WTC11 (cell line): ENCODE data around the gene MACF1.

ENCODE experiments used
- CREM ChIP-seq: sonication (generic); formaldehyde crosslinking; IDR thresholded peaks from 2 replicates; pipeline ENCODE4 v1.8.1; 2022; ENCODE audit warnings: mild to moderate bottlenecking, missing genetic modification reagents, moderate library complexity
- ETV6 ChIP-seq: sonication (generic); formaldehyde crosslinking; IDR thresholded peaks from 2 replicates; pipeline ENCODE4 v1.8.1; 2022; ENCODE audit warnings: mild to moderate bottlenecking, missing genetic modification reagents
- GABPB1 ChIP-seq: sonication (generic); formaldehyde crosslinking; IDR thresholded peaks from 2 replicates; pipeline ENCODE4 v1.8.1; 2023; ENCODE audit warnings: mild to moderate bottlenecking, missing genetic modification reagents
- PRRX2 ChIP-seq: fragments of 250-450 bp; sonication (Bioruptor Pico); IDR thresholded peaks from 2 replicates; pipeline ENCODE4 v1.8.0; 2021; ENCODE audit warnings: mild to moderate bottlenecking
- TP53 ChIP-seq: sonication (generic); formaldehyde crosslinking; IDR thresholded peaks from 2 replicates; pipeline ENCODE4 v1.8.1; 2023; ENCODE audit warnings: mild to moderate bottlenecking, missing genetic modification reagents
- ZNF138 ChIP-seq: sonication (generic); formaldehyde crosslinking; conservative IDR thresholded peaks from 2 replicates; pipeline ENCODE4 v1.8.1; 2022; ENCODE audit warnings: mild to moderate bottlenecking, moderate library complexity, missing genetic modification reagents
- ZNF423 ChIP-seq: fragments of 250-450 bp; sonication (Bioruptor Pico); IDR thresholded peaks from 2 replicates; pipeline ENCODE4 v2.1.2; 2022; ENCODE audit warnings: mild to moderate bottlenecking, moderate library complexity
- TF ChIP-seq, protein P1 (sequence below): fragments of 200-600 bp; IDR thresholded peaks from 2 replicates; pipeline ENCODE4 v1.8.0; 2022; ENCODE audit warnings: antibody characterized with exemption
- TF ChIP-seq, protein P2 (sequence below): sonication (generic); formaldehyde crosslinking; IDR thresholded peaks from 2 replicates; pipeline ENCODE4 v1.8.1; 2023; ENCODE audit warnings: mild to moderate bottlenecking, missing genetic modification reagents, borderline replicate concordance
- TF ChIP-seq, protein P3 (sequence below): sonication (generic); formaldehyde crosslinking; IDR thresholded peaks from 2 replicates; pipeline ENCODE4 v1.8.0; 2022; ENCODE audit warnings: mild to moderate bottlenecking, missing genetic modification reagents
- TF ChIP-seq, protein P4 (sequence below): sonication (generic); formaldehyde crosslinking; IDR thresholded peaks from 2 replicates; pipeline ENCODE4 v1.8.0; 2022; ENCODE audit warnings: missing genetic modification reagents
- TF ChIP-seq, protein P5 (sequence below): sonication (generic); formaldehyde crosslinking; IDR thresholded peaks from 2 replicates; pipeline ENCODE4 v1.8.1; 2022; ENCODE audit warnings: mild to moderate bottlenecking, moderate library complexity, missing genetic modification reagents
- TF ChIP-seq, protein P6 (sequence below): sonication (generic); formaldehyde crosslinking; IDR thresholded peaks from 2 replicates; pipeline ENCODE4 v1.8.1; 2023; ENCODE audit warnings: mild to moderate bottlenecking, missing genetic modification reagents, moderate library complexity
- TF ChIP-seq, protein P7 (sequence below): sonication (generic); formaldehyde crosslinking; IDR thresholded peaks from 2 replicates; pipeline ENCODE4 v1.8.0; 2022; ENCODE audit warnings: mild to moderate bottlenecking, missing genetic modification reagents

DNA sequence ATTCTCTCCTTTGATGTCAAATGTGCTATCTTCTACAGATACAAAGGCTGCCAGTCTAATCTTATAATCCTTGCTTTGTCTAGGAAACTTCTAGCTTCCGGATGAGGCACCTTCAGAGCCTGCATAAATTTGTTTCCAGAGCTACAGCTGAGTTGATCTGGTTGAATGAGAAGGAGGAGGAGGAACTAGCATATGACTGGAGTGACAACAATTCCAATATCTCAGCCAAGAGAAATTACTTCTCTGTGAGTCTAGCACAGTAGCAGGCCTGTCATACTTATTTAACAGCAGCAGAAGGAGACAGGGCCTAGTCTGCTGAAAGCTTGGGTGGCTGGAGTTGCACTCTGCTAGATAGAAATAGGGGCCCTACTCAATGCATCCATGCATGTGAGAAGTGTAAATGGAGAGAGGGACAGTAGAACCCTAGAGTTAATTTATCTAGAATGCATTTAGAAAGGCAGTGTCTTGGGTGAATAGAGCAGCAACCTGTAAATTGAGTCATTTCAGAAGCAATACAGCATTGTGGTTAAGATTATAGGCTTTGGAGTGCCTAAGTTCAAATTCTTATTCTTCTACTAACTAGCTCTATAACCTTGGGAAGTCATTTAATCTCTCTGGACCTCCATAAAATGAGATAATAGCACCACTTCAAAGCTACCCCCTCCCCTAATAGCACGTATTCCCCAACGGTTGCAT is 89.0 kb downstream of the MACF1 start:
- TF ChIP-seq, protein P1, sequence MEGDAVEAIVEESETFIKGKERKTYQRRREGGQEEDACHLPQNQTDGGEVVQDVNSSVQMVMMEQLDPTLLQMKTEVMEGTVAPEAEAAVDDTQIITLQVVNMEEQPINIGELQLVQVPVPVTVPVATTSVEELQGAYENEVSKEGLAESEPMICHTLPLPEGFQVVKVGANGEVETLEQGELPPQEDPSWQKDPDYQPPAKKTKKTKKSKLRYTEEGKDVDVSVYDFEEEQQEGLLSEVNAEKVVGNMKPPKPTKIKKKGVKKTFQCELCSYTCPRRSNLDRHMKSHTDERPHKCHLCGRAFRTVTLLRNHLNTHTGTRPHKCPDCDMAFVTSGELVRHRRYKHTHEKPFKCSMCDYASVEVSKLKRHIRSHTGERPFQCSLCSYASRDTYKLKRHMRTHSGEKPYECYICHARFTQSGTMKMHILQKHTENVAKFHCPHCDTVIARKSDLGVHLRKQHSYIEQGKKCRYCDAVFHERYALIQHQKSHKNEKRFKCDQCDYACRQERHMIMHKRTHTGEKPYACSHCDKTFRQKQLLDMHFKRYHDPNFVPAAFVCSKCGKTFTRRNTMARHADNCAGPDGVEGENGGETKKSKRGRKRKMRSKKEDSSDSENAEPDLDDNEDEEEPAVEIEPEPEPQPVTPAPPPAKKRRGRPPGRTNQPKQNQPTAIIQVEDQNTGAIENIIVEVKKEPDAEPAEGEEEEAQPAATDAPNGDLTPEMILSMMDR: no peak
- no peak for TF ChIP-seq CREM
- TF ChIP-seq, protein P2, sequence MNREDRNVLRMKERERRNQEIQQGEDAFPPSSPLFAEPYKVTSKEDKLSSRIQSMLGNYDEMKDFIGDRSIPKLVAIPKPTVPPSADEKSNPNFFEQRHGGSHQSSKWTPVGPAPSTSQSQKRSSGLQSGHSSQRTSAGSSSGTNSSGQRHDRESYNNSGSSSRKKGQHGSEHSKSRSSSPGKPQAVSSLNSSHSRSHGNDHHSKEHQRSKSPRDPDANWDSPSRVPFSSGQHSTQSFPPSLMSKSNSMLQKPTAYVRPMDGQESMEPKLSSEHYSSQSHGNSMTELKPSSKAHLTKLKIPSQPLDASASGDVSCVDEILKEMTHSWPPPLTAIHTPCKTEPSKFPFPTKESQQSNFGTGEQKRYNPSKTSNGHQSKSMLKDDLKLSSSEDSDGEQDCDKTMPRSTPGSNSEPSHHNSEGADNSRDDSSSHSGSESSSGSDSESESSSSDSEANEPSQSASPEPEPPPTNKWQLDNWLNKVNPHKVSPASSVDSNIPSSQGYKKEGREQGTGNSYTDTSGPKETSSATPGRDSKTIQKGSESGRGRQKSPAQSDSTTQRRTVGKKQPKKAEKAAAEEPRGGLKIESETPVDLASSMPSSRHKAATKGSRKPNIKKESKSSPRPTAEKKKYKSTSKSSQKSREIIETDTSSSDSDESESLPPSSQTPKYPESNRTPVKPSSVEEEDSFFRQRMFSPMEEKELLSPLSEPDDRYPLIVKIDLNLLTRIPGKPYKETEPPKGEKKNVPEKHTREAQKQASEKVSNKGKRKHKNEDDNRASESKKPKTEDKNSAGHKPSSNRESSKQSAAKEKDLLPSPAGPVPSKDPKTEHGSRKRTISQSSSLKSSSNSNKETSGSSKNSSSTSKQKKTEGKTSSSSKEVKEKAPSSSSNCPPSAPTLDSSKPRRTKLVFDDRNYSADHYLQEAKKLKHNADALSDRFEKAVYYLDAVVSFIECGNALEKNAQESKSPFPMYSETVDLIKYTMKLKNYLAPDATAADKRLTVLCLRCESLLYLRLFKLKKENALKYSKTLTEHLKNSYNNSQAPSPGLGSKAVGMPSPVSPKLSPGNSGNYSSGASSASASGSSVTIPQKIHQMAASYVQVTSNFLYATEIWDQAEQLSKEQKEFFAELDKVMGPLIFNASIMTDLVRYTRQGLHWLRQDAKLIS (CRISPR knock-in tag): no peak
- TF ChIP-seq, protein P3, sequence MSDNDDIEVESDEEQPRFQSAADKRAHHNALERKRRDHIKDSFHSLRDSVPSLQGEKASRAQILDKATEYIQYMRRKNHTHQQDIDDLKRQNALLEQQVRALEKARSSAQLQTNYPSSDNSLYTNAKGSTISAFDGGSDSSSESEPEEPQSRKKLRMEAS (CRISPR knock-in tag): no peak
- TF ChIP-seq PRRX2 (CRISPR knock-in tag): no peak
- TF ChIP-seq ZNF138 (CRISPR knock-in tag): no peak
- TF ChIP-seq ETV6: no peak
- TF ChIP-seq GABPB1 (CRISPR knock-in tag): no peak
- TF ChIP-seq, protein P4, sequence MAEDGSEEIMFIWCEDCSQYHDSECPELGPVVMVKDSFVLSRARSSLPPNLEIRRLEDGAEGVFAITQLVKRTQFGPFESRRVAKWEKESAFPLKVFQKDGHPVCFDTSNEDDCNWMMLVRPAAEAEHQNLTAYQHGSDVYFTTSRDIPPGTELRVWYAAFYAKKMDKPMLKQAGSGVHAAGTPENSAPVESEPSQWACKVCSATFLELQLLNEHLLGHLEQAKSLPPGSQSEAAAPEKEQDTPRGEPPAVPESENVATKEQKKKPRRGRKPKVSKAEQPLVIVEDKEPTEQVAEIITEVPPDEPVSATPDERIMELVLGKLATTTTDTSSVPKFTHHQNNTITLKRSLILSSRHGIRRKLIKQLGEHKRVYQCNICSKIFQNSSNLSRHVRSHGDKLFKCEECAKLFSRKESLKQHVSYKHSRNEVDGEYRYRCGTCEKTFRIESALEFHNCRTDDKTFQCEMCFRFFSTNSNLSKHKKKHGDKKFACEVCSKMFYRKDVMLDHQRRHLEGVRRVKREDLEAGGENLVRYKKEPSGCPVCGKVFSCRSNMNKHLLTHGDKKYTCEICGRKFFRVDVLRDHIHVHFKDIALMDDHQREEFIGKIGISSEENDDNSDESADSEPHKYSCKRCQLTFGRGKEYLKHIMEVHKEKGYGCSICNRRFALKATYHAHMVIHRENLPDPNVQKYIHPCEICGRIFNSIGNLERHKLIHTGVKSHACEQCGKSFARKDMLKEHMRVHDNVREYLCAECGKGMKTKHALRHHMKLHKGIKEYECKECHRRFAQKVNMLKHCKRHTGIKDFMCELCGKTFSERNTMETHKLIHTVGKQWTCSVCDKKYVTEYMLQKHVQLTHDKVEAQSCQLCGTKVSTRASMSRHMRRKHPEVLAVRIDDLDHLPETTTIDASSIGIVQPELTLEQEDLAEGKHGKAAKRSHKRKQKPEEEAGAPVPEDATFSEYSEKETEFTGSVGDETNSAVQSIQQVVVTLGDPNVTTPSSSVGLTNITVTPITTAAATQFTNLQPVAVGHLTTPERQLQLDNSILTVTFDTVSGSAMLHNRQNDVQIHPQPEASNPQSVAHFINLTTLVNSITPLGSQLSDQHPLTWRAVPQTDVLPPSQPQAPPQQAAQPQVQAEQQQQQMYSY (CRISPR knock-in tag): no peak
- no peak for TF ChIP-seq TP53
- TF ChIP-seq, protein P5, sequence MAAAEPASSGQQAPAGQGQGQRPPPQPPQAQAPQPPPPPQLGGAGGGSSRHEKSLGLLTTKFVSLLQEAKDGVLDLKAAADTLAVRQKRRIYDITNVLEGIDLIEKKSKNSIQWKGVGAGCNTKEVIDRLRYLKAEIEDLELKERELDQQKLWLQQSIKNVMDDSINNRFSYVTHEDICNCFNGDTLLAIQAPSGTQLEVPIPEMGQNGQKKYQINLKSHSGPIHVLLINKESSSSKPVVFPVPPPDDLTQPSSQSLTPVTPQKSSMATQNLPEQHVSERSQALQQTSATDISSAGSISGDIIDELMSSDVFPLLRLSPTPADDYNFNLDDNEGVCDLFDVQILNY (CRISPR knock-in tag): no peak
- TF ChIP-seq ZNF423 (CRISPR knock-in tag): no peak
- TF ChIP-seq, protein P6, sequence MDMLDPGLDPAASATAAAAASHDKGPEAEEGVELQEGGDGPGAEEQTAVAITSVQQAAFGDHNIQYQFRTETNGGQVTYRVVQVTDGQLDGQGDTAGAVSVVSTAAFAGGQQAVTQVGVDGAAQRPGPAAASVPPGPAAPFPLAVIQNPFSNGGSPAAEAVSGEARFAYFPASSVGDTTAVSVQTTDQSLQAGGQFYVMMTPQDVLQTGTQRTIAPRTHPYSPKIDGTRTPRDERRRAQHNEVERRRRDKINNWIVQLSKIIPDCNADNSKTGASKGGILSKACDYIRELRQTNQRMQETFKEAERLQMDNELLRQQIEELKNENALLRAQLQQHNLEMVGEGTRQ: no peak
- TF ChIP-seq, protein P7, sequence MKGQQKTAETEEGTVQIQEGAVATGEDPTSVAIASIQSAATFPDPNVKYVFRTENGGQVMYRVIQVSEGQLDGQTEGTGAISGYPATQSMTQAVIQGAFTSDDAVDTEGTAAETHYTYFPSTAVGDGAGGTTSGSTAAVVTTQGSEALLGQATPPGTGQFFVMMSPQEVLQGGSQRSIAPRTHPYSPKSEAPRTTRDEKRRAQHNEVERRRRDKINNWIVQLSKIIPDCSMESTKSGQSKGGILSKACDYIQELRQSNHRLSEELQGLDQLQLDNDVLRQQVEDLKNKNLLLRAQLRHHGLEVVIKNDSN: no peak
